ENCODE data around the gene RIIAD1. TPM values are rescaled to one million over a fixed set of nuclear protein-coding genes. Genes with fewer than 3 reads are reported as not detected.
A peak's percentile ranks its signal among the peaks of the same experiment; 100 is the strongest.

RIIAD1 gene
- total RNA-seq, 1 experiment from 2014 or later, result not detected

DNA sequence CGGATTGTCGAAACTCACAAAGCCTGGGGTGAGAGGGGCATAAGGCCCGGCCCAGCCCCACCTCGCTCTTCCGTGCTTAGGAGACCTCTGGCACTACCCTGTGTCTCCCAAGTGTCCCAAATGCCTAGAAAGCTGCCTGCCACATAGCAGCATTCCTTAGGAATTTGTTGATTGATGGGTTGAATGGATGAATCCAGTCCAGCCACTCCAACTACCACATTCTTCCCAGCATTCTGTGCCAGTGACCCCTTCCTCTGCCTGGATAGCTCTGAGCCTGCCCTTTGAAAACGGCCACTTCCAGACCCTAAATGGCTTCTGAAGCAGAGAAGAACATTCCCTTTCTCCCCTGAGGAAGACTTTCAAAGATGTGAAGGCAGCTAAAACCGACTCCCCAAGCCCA, 16.2 kb upstream of the RIIAD1 start:
- H3K9me2 ChIP-seq (replicated peaks; ENCODE audit: low read length), result no peaks in the 10 kb centered on the region
- no peaks in the 10 kb centered on the region for H3K79me2 ChIP-seq (ENCODE audit: low read length)
- no peak overlapping the region for H3K27ac ChIP-seq (ENCODE audit: low read length)
- DNase-seq, result no peak
- intact Hi-C loops (cut with micrococcal nuclease), result no loop called here
- H3K27me3 ChIP-seq (ENCODE audit: low read length), result no peaks in the 10 kb centered on the region
- POLR2A ChIA-PET (ENCODE audit: unreplicated experiment), result no interaction called here
- no peak overlapping the region for H3K4me2 ChIP-seq (ENCODE audit: low read length)
- no TSS peak for BruUV-seq (replicated peaks)
- no peaks in the 10 kb centered on the region for H3K9me3 ChIP-seq (ENCODE audit: low read length)
- H3K4me3 ChIP-seq (ENCODE audit: low read length), result no peak overlapping the region
- no peak overlapping the region for H2AFZ ChIP-seq (ENCODE audit: low read length)
- no peaks in the 10 kb centered on the region for H4K20me1 ChIP-seq (ENCODE audit: low read length)
- TF ChIP-seq, protein P1, sequence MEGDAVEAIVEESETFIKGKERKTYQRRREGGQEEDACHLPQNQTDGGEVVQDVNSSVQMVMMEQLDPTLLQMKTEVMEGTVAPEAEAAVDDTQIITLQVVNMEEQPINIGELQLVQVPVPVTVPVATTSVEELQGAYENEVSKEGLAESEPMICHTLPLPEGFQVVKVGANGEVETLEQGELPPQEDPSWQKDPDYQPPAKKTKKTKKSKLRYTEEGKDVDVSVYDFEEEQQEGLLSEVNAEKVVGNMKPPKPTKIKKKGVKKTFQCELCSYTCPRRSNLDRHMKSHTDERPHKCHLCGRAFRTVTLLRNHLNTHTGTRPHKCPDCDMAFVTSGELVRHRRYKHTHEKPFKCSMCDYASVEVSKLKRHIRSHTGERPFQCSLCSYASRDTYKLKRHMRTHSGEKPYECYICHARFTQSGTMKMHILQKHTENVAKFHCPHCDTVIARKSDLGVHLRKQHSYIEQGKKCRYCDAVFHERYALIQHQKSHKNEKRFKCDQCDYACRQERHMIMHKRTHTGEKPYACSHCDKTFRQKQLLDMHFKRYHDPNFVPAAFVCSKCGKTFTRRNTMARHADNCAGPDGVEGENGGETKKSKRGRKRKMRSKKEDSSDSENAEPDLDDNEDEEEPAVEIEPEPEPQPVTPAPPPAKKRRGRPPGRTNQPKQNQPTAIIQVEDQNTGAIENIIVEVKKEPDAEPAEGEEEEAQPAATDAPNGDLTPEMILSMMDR (conservative IDR thresholded peaks at IDR 0.05; ENCODE audit: low read depth, low read length), result no peak
- TF ChIP-seq EZH2 (IDR thresholded peaks at IDR 0.05; ENCODE audit: low read length, unreplicated experiment), result no peak
- TF ChIP-seq EZH2phosphoT487 (IDR thresholded peaks at IDR 0.05; ENCODE audit: borderline replicate concordance, low read length), result no peak
- H3K36me3 ChIP-seq (ENCODE audit: low read depth, low read length), result no peaks in the 10 kb centered on the region
- ATAC-seq, result no peak
- CTCF ChIA-PET, result no interaction called here
- H3K4me1 ChIP-seq (ENCODE audit: insufficient read depth, low read length), result no peaks in the 10 kb centered on the region
- H3K9ac ChIP-seq (ENCODE audit: low read length), result no peak overlapping the region
- no peaks in the 10 kb centered on the region for H3F3A ChIP-seq (ENCODE audit: low read length, unreplicated experiment)

- ATAC-seq, result no peak; the same call in 1 of the 2 replicates
- no peak for TF ChIP-seq EZH2 (IDR thresholded peaks at IDR 0.05; ENCODE audit: low read length, unreplicated experiment)
- no peak for TF ChIP-seq EZH2phosphoT487 (IDR thresholded peaks at IDR 0.05; ENCODE audit: borderline replicate concordance, low read length)
- TF ChIP-seq, protein P1 (conservative IDR thresholded peaks at IDR 0.05; ENCODE audit: low read depth, low read length), result no peak
- H3K4me3 ChIP-seq (ENCODE audit: low read length), result no peak overlapping the region
- H3K4me1 ChIP-seq (ENCODE audit: insufficient read depth, low read length), result no peaks in the 10 kb centered on the region
- no peak overlapping the region for H3K27ac ChIP-seq (ENCODE audit: low read length)
- H2AFZ ChIP-seq (ENCODE audit: low read length), result no peak overlapping the region
- no peaks in the 10 kb centered on the region for H3K79me2 ChIP-seq (ENCODE audit: low read length)
- H3K4me2 ChIP-seq (ENCODE audit: low read length), result no peak overlapping the region
- no peaks in the 10 kb centered on the region for H3F3A ChIP-seq (ENCODE audit: low read length, unreplicated experiment)
- CTCF ChIA-PET, result interaction anchor here (0.6 to 1.1 kb wide), 2 partner anchors 29 to 73 kb away, joined by 3 read pairs; no protein-coding TSS in a partner anchor
- H3K27me3 ChIP-seq (ENCODE audit: low read length), result no peaks in the 10 kb centered on the region
- no peaks in the 10 kb centered on the region for H3K9me2 ChIP-seq (replicated peaks; ENCODE audit: low read length)
- POLR2A ChIA-PET (ENCODE audit: unreplicated experiment), result no interaction called here
- no peaks in the 10 kb centered on the region for H4K20me1 ChIP-seq (ENCODE audit: low read length)
- DNase-seq, result peak; percentile 9
- no peak overlapping the region for H3K9ac ChIP-seq (ENCODE audit: low read length)
- no TSS peak for BruUV-seq (replicated peaks)
- H3K9me3 ChIP-seq (ENCODE audit: low read length), result no peaks in the 10 kb centered on the region
- H3K36me3 ChIP-seq (ENCODE audit: low read depth, low read length), result no peaks in the 10 kb centered on the region
- intact Hi-C loops (cut with micrococcal nuclease), result no loop called here
These were observed 15.4 kb upstream of the RIIAD1 start for GRCh38 chr1:151705753-151706463.

Measured in PC-3 (cell line).